GM18498 (cell line): ENCODE measurements around the gene FURIN.
A peak's percentile ranks its signal among the peaks of the same experiment; 100 is the strongest.
"Not testable (repeated sequence)": the region's sequence is repeated elsewhere in the genome, so short reads cannot be mapped to it uniquely, and the experiment has no call there.

Source experiments
- ATAC-seq: cut with Tn5 transposase; IDR thresholded peaks from one replicate; pipeline ENCODE4 v1.9.1; 2021; ENCODE audit warnings: mild to moderate bottlenecking, moderate library complexity; ENCODE audit not compliant: unreplicated experiment

FURIN gene

GRCh38 chr15:90881978-90882721 lies 13.8 kb downstream of the FURIN start:
- no peak for ATAC-seq

GRCh38 chr15:90882781-90883525 lies 14.6 kb downstream of the FURIN start:
- no peak for ATAC-seq

- ATAC-seq, result no peak
Measured at GRCh38 chr15:90883526-90883975, 15.2 kb downstream of the FURIN start.

GRCh38 chr15:90883976-90884718 lies 15.8 kb downstream of the FURIN start, which contains the start of gene FES:
Gene FES (plus strand): TSS chr15:90884504. CDS start chr15:90885046, 542 bp downstream.
- no peak for ATAC-seq

GRCh38 chr15:90884719-90885431 lies 16.5 kb downstream of the FURIN start:
- no peak for ATAC-seq

- ATAC-seq, result peak; percentile 47
Measured at GRCh38 chr15:90885432-90886290, 17.3 kb downstream of the FURIN start.

- ATAC-seq, result no peak
Measured at GRCh38 chr15:90886291-90886614, 17.9 kb downstream of the FURIN start.

- ATAC-seq, result no peak
Measured at GRCh38 chr15:90887037-90887481, 18.7 kb downstream of the FURIN start.

GRCh38 chr15:90889313-90889730 lies 20.9 kb downstream of the FURIN start:
- ATAC-seq, result no peak

GRCh38 chr15:90889736-90890456 lies 21.5 kb downstream of the FURIN start:
- no peak for ATAC-seq

GRCh38 chr15:90890839-90891238 lies 22.5 kb downstream of the FURIN start:
- ATAC-seq, result no peak

- no peak for ATAC-seq
Measured at GRCh38 chr15:90891346-90891949, 23.1 kb downstream of the FURIN start.

- ATAC-seq, result no peak
Measured at GRCh38 chr15:90892023-90892422, 23.6 kb downstream of the FURIN start.

- ATAC-seq, result no peak
Measured at GRCh38 chr15:90892498-90893174, 24.2 kb downstream of the FURIN start.

GRCh38 chr15:90893175-90894090 lies 25.0 kb downstream of the FURIN start:
- no peak for ATAC-seq

GRCh38 chr15:90895571-90896117 lies 27.3 kb downstream of the FURIN start:
- no peak for ATAC-seq

GRCh38 chr15:90897131-90897655 lies 28.8 kb downstream of the FURIN start:
- ATAC-seq, result not testable (repeated sequence)
